ENCODE measurements around the gene IQGAP2. TPM values are rescaled to one million over a fixed set of nuclear protein-coding genes. Genes with fewer than 3 reads are reported as not detected.
A peak's percentile ranks its signal among the peaks of the same experiment; 100 is the strongest.

The IQGAP2 gene
- total RNA-seq, 1 experiment from 2014 or later: 3.6 TPM

DNA sequence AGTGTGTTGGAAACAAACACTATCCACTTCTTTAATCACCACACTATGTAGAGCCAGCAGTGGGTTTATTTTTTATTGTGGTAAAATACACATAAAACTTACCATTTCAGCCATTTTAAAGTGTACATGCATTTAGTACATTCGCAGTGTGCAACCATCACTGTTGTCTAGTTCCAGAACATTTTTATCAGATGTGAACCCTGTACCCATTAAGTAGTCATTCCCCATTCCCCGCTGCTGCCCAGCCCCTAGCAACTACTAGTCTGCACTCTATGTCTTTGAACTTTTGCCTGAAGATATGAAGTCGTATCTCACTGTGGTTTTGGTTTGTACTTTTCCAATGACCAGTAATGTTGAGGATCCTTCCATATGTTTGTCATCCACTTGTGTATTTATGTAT, 282.6 kb downstream of the IQGAP2 start:
- DNase-seq (ENCODE audit: low spot score): no peak

DNA sequence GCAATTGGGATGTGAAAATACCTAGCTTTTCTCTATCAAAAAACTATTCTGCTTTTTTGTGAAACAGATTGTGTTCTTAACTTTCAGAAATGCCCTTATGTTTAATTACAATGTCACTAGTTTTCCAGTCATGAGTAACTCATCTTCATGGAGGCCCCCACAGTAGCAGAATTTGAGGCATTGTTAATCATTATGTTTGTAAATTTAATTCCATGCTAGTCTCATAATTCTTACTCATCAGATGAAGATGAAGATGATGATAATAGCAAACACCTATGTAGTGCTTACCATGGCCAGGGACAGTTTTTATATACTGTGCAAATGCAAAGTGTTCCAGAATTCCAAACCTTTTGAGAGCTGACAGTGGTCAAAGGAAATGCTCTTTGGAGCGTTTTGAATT, 285.1 kb downstream of the IQGAP2 start:
- DNase-seq (ENCODE audit: low spot score): no peak

DNA sequence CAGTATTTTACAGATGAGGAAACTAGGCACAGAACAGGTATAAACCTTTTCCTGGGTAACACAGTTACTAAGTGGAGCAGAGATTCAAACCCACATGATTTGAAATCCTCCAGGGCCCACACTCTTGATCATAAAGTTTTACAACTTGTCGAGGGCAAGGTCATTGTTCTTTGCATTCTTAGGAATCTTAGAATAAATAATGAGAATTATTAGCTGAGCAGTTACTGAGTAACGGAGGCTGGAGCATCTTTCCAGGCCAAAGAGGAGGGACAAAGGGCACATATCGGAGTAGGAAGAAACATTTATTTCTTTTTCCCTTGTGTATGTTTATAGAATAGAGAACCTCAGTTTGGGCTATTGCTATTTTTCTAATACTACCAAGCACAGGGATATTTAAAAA, 285.8 kb downstream of the IQGAP2 start:
- no peak for DNase-seq (ENCODE audit: low spot score)

DNA sequence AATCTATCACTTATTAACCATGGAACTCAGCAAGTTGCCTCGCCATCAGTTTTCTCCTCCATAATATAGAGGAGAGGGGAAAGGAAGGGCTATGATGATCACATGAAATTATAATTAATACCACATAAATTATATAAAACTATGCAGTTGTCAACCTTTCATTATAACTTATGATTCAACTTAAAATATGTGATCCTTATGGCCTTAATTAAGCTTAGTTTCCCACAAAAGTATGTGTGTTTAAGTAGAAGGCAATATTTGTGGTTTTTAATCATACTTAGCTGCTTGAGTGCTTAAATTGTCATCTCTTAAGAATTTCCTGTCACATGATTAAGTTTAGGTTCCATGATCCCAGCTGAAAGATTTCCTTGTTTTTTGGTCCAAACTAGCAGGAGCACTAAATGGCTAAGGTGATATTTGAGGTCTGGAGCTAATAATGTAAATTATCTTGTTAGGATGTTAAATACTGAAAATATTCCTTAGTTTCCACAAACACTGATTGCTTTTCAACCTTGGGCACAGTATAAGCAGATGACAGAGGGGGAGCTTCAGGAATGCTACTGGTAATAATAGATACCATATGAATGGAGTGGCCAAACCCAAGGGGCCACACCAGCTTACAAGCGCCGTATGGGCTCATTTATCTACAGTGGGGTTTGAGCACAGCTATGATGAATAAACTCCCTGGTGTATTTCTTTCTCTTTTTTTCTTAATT, 286.4 kb downstream of the IQGAP2 start:
- peak; percentile 92 for DNase-seq (ENCODE audit: low spot score)

DNA sequence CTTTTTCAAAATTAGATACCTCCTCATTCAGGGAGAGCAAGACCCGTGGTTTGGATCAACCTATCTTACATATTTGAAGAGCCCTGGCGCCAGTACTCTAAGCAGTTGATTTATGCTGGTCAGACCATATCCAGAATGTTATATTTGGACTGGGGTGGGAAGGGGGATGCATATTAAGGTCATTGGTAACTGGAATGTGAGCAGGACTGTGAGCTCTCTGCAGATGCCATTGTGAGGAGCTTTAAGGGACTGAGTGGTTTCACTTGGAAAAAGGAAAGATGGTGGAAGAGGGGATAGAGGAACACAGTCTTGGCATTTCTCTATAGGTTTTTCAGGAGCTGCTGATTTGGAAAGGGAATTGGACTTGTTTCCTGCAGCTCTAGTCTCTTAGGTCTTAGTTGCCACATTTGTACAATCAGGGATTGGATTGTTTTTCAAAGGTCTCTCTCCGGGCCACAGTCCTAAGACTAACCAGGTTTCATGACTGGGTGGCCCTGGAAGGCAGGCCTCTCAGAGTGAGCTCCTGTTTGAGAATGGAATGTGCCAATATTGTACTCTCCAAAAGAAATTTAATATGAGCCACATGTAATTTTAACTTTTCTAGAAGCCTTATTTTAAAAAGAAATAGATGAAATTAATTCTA, 287.1 kb downstream of the IQGAP2 start:
- DNase-seq (ENCODE audit: low spot score): no peak

DNA sequence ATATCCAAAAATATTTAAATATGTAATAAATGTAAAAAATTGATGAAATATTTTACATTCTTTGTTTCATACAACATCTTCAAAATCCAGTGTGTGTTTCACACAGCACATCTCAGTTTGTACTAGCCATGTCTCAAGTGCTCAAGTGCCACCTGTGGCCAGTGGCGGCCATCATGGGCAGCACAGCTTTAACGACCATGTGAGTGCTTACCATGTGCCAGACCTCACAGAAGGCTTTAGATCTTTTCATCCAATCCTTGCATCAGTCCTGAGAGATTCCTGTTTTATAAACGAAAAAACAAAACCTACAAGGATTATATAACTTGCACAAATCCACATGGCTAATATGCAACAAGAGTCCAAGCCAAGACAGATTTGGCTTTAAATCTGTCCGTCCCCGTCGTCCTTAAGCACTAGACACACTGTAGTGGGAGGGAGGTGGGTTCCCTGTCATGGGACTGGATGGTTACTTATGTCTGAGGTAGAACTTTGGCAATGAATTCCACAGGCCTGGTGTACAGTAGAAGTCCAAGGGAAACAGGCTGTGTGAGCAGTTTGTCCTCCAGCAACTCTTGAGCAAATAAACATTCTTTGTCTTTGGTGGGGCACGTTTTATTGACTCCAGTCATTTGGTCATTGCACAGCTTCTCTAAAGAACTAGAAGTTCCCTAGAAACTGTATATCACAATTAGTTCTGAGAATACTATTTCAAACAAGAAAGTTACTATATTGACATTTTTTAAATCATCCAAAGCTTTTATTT, 287.8 kb downstream of the IQGAP2 start:
- DNase-seq (ENCODE audit: low spot score): peak; percentile 81

DNA sequence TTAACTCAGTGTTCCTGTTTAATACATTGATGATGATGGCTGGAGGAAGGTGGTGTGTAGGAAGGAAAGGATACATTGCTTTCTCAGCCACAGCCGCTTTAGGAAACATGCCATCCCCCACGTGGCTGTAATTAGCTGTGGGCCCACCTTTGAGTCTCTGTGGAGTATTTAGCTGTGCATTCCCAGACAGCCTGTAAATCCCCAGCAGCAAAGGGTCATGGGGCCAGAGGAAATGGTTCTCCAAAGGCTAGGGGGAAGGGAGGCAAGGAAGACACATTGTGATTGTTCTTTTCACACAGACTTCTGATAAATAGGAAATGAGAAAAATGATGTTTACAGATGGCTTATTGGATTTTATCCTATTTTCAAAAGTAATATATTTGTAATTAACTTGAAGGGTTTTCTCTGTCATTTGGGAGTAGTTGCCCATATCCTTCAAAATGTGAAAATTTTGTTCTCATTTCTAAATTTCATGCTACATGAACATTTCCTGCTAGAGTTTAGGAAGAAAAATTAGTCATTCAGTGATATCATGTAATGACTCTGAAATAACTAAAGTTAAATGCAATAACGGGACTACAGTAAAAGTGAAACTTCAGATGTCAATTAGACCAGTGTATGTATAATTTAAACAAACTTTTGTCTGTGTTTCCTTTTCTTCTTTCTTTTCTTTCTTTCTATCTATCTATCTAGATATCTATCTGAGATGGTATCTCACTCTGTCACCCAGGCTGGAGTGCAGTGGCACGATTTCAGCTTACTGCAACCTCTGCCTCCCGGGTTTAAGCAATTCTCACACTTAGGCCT, 288.6 kb downstream of the IQGAP2 start:
- peak; percentile 70 for DNase-seq (ENCODE audit: low spot score)

DNA sequence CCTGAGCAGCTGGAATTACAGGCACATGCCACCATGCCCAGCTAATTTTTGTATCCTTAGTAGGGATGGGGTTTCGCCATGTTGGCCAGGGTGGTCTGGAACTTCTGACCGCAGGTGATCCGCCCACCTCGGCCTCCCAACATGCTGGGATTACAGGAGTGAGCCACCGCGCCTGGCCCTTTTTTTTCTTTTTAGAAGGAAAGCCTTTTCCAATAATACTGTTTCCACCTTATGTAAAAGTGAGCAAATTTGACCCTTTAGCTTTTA, 289.1 kb downstream of the IQGAP2 start:
- no peak for DNase-seq (ENCODE audit: low spot score)

DNA sequence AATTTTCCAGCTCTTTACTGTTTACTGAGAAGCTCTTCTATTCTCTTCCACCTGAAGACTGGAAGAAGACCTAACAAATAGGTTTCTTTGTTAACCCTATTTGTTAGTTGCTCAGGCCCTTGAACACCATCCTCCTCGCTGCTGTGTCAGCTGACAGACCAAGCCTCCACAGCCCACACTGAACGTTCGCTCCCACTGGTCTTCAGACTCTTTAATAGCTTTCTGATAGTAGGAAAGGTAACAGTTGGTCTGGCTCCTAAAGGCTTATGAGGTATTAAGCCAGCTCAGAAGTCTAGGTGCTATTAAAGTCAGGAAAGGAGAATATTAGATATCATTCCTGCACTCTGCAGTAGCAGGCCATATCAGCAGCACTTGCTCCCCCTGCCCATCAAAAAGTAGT, 289.6 kb downstream of the IQGAP2 start:
- DNase-seq (ENCODE audit: low spot score): no peak

DNA sequence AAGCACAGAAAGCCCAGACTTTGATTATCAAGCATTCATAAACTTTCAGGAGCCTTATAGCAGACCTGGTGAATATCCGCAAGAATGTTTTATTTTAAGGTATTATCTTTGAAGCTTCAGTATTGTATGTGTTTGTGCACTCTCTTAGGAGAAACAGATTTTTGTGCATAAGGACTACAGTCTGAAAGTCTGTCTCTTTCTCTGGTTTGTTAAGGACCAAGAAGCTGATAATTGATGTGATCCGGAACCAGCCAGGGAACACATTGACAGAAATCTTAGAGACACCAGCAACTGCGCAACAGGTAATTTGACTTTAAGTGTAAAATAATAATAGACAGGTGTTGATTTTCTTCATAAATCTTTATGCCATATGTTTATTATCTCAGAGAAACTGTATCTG, 290.1 kb downstream of the IQGAP2 start:
- DNase-seq (ENCODE audit: low spot score): no peak

DNA sequence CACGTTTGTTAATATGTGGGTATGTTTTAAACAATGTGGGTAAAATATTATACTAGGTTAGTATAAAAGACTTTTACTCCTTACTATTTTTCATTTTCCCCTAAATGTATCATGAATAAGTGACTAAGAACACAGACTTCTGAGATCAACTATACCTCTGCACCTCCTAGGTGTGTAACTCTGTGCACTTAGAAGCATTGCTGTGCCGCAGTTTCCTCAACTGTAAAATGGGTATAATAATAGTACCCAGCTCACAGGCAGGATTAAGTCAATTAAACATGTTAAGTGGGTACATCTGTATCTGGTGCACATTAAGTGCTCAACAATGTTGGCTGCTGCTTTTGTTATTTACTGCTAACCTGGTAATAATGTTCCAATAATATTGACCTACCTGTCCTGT, 291.2 kb downstream of the IQGAP2 start:
- DNase-seq (ENCODE audit: low spot score): no peak

DNA sequence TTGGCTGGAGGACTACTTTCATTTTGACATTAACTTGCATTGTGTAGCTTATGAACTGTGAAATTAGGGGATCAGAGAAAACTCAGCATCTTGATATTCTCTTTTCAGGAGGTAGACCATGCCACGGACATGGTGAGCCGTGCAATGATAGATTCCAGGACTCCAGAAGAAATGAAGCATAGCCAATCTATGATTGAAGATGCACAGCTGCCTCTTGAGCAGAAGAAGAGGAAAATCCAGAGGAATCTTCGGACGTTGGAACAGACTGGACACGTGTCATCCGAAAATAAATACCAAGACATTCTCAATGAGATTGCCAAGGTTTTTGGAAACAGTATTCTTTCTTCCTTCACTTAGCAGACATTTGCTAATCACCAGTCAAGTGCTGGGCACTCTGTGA, 292.3 kb downstream of the IQGAP2 start:
- DNase-seq (ENCODE audit: low spot score): no peak

DNA sequence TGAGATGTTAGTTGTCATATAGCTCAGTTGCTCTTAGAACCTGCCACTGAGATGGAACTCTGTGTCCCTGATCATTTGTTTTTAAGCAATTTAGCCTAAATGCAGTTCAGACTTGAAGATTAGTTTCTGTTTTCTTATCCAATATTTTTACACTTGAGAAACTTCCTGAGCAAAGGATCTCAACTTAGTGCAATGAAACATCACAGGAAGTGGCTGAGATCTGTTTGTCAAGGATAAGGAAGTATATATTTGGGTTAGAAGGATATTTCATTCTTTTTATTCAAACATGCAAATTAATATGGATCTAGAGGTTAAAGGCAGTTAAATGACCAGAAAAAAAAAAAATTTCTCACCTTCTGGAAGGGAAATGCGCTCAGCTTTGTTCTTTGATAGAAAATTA, 293.2 kb downstream of the IQGAP2 start:
- no peak for DNase-seq (ENCODE audit: low spot score)

DNA sequence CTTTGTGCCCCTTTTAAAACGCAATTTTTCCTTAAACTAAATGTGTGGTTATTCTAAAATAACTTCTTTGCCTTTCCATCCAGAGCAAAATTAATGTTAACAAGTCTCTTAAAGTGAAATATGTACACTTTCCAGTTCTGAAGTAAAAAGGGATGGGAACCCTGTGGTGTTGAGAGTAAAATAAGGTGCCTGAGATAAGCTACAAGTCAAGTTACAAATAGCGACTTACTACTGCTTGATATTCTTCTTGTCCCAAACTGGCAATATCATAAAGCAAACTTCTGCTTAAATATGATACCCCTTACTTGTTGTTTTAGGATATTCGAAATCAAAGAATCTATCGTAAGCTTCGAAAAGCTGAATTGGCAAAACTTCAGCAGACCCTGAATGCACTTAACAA, 294.6 kb downstream of the IQGAP2 start:
- no peak for DNase-seq (ENCODE audit: low spot score)

DNA sequence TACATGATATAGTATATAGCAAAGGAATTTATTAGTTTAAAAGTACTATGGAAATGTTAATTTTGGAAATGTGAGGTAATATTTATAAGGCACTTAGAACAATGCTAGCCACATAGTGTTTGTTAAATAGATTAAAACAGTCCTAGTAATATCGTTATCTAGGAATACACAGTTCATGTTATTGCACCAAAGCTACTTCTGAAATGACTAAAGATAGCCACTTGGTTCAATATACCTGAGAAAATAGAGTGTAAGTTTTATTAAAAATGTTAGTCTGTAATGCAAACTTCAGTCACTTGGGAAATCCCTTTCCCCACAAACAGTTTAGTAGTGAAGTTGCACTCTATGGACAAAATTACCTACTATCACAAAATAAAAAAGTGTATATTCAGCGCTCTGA, 297.5 kb downstream of the IQGAP2 start:
- DNase-seq (ENCODE audit: low spot score): no peak

DNA sequence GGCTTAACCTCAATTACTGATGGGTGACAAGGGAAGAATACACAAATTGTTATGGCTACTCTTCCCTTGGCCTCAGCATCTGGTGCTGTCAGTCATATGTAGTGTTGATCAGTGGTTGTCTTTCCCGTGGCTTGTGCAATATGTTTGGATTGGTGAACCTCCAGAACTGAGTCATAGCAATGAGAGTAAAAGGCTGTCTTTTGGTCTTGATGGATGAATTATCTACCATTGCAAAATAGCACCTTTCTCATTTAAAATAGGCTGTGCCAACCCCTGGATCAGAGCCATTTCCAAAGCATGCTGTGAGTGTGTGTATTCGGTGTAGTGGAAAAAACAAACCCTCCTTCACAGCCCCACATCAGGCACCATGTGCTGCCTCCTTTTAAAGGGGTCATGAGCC, 298.2 kb downstream of the IQGAP2 start:
- no peak for DNase-seq (ENCODE audit: low spot score)

DNA sequence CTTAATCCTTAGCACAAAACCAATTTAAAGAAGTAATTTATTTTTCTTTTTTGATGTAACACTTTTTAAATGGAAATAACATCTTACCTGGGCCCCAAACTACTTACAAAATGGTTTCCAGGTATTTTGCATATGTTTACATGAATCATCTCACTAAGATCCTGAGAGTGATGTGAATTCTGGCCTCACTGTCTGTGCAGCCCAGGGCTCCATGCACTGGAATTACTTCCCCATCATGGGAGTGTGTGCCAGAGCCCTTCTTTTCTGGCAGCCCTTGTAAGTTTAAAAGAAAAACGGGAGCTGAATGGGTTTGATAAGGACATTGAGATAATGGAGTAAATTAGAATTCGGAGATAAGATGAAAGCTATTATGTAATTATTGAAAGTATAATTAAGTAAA, 300.6 kb downstream of the IQGAP2 start:
- no peak for DNase-seq (ENCODE audit: low spot score)

DNA sequence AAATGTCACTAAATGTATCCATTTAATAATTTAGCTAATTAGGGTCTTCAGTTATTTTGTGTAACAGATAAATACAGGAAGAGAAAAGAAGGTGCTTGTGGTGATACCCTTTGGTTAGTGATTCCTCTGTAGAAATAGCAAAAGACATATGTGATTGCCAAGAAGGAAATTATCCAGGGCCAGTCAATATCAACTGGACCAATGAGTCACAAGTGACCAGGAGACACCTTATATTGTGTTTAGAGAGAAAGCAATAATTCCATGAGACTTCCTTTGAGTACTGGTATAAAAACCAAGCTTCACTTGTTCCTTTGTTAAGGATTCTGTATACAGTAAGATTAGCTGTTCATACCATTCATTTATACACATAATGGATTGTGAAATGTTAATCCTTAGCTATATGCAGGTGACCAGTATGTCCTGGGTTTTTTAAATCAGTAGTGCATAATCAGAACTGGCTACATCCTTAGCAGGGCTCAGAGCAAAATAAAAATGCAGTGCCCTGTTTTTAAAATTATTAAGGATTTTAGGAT, 301.1 kb downstream of the IQGAP2 start:
- no peak for DNase-seq (ENCODE audit: low spot score)

DNA sequence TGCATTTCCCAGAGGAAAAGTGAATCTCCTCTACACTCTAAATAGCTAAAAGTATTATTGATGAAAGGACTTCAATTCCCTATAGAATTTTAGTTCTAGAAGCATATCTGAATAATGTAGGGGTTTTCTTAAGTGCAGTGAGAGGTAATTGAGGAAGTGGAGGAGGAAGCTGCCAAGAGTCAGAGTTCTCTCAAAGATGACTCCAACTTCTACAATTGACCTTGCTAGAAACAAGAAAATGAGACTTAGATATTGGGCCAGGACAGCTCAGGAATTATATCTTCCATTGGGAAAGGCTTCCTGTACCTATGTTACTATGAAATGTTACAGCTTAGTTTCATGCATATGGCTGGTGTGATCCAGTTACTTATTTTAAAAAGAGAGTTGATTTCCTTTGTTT, 302.5 kb downstream of the IQGAP2 start:
- no peak for DNase-seq (ENCODE audit: low spot score)

DNA sequence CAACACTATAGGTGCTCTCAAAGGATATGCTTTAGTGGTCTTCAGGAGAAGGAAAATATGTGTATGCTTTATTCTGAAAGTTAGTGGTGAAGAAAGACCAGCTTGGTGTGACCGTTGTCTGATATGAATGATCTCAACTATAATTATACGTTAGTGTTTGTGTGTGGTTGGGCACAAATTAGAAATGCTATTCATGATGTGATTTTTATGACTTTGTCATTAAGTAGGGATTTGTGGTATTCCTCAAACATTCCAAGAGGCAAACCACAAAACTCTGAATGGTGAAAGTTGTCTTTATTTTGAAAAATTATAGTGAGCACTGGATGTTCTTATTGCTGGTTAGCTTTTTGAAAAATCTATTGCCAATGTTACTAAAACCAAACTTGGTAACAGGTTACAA, 306.7 kb downstream of the IQGAP2 start:
- peak; percentile 52 for DNase-seq (ENCODE audit: low spot score)

DNA sequence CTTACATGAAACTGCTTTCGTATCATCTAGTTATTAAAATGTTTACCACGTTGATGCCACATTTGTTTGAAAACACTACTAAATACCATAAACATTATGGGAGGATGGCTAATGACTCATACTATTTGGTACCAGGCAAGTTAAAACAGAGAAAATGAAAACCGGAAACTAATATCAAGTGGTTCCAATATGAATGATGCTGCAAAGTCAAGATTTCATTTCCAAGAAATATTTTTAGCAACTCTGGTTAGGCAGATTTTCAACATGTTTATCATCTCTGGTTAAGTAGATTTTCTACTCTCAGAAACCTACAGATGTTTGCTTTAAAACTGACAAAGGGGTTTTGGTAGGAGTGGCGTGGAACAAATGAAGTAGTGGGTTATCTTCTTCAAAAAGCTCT, 307.9 kb downstream of the IQGAP2 start:
- DNase-seq (ENCODE audit: low spot score): peak; percentile 34
